HepG2 (cell line): ENCODE data around the gene CPPED1. TPM values are rescaled to one million over a fixed set of nuclear protein-coding genes. Genes with fewer than 3 reads are reported as not detected.

Experiments used
- CCDC6 ChIP-seq: sonication (generic); formaldehyde crosslinking; IDR thresholded peaks from 2 replicates; pipeline ENCODE4 v1.8.1; 2022; ENCODE audit warnings: mild to moderate bottlenecking, missing genetic modification reagents, moderate library complexity
- CEBPB ChIP-seq: IDR thresholded peaks from 2 replicates; pipeline ENCODE4 v1.6.1; 2011; ENCODE audit warnings: low read depth, low read length, improper control_type of control experiment, borderline replicate concordance
- E2F1 ChIP-seq: sonication (generic); formaldehyde crosslinking; IDR thresholded peaks from 2 replicates; pipeline ENCODE4 v1.5.0; 2020; ENCODE audit warnings: missing genetic modification reagents
- HNRNPL ChIP-seq: fragments of 200-400 bp; formaldehyde crosslinking; IDR thresholded peaks from 2 replicates; pipeline ENCODE4 v1.6.1; 2017; ENCODE audit warnings: mild to moderate bottlenecking, low read depth, low read length
- LCORL ChIP-seq, 2 experiments: fragments of 450-650 bp in 1 of 2; sonication (generic) in 1 of 2; formaldehyde crosslinking in 1 of 2; IDR thresholded peaks; 2 replicates each; pipeline versions ENCODE4 v1.5.0 to v1.6.1; 2017 to 2020; ENCODE audit warnings: antibody characterized with exemption in 1 of 2, missing genetic modification reagents in 1 of 2
- MIER3 ChIP-seq: IDR thresholded peaks from 2 replicates; pipeline ENCODE4 v1.6.1; 2016; ENCODE audit warnings: missing compliant biosample characterization, borderline replicate concordance
- NKX3-1 ChIP-seq: sonication (generic); formaldehyde crosslinking; IDR thresholded peaks from 2 replicates; pipeline ENCODE4 v1.5.0; 2020; ENCODE audit warnings: missing genetic modification reagents
- PAX8 ChIP-seq: sonication (generic); formaldehyde crosslinking; IDR thresholded peaks from 2 replicates; pipeline ENCODE4 v1.8.0; 2022; ENCODE audit warnings: mild to moderate bottlenecking, missing genetic modification reagents, borderline replicate concordance
- RBAK ChIP-seq: sonication (generic); formaldehyde crosslinking; IDR thresholded peaks from 2 replicates; pipeline ENCODE4 v1.5.1; 2020; ENCODE audit warnings: mild to moderate bottlenecking, missing genetic modification reagents
- SRSF9 ChIP-seq: fragments of 200-400 bp; formaldehyde crosslinking; IDR thresholded peaks from 2 replicates; pipeline ENCODE4 v1.6.1; 2018; ENCODE audit warnings: borderline replicate concordance, mild to moderate bottlenecking, low read depth, low read length; ENCODE audit not compliant: insufficient read depth, poor library complexity, severe bottlenecking
- TARDBP ChIP-seq: sonication (generic); formaldehyde crosslinking; IDR thresholded peaks from 2 replicates; pipeline ENCODE4 v1.8.0; 2022; ENCODE audit warnings: mild to moderate bottlenecking, missing genetic modification reagents
- TERF1 ChIP-seq: sonication (generic); formaldehyde crosslinking; IDR thresholded peaks from 2 replicates; pipeline ENCODE4 v1.8.0; 2022; ENCODE audit warnings: mild to moderate bottlenecking, missing genetic modification reagents, moderate library complexity
- ZBTB14 ChIP-seq: sonication (generic); formaldehyde crosslinking; IDR thresholded peaks from 2 replicates; pipeline ENCODE4 v1.4.0; 2020; ENCODE audit warnings: missing genetic modification reagents
- ZBTB20 ChIP-seq: sonication (generic); formaldehyde crosslinking; IDR thresholded peaks from 2 replicates; pipeline ENCODE4 v1.8.1; 2023; ENCODE audit warnings: missing genetic modification reagents, low read depth, mild to moderate bottlenecking, borderline replicate concordance
- ZBTB25 ChIP-seq: IDR thresholded peaks from 2 replicates; pipeline ENCODE4 v1.6.1; 2018; ENCODE audit warnings: missing genetic modification reagents
- ZMYM2 ChIP-seq: sonication (generic); formaldehyde crosslinking; IDR thresholded peaks from 2 replicates; pipeline ENCODE4 v1.8.0; 2022; ENCODE audit warnings: mild to moderate bottlenecking, missing genetic modification reagents
- ZNF121 ChIP-seq: sonication (generic); formaldehyde crosslinking; IDR thresholded peaks from 2 replicates; pipeline ENCODE4 v1.5.0; 2020; ENCODE audit warnings: mild to moderate bottlenecking, missing genetic modification reagents
- ZNF224 ChIP-seq: sonication (generic); formaldehyde crosslinking; IDR thresholded peaks from 2 replicates; pipeline ENCODE4 v1.5.0; 2020; ENCODE audit warnings: mild to moderate bottlenecking, missing genetic modification reagents
- ZNF460 ChIP-seq: sonication (generic); formaldehyde crosslinking; IDR thresholded peaks from 2 replicates; pipeline ENCODE4 v1.5.1; 2020; ENCODE audit warnings: missing genetic modification reagents, mild to moderate bottlenecking, borderline replicate concordance
- ZNF556 ChIP-seq: sonication (generic); formaldehyde crosslinking; IDR thresholded peaks from 2 replicates; pipeline ENCODE4 v1.4.0; 2020; ENCODE audit warnings: mild to moderate bottlenecking, missing genetic modification reagents, borderline replicate concordance
- ZNF572 ChIP-seq: sonication (generic); formaldehyde crosslinking; IDR thresholded peaks from 2 replicates; pipeline ENCODE4 v1.5.1; 2020; ENCODE audit warnings: mild to moderate bottlenecking, missing genetic modification reagents
- ZNF770 ChIP-seq: sonication (generic); formaldehyde crosslinking; IDR thresholded peaks from 2 replicates; pipeline ENCODE4 v1.5.0; 2020; ENCODE audit warnings: mild to moderate bottlenecking, missing genetic modification reagents
- polyA plus RNA-seq, 8 experiments: library from polyadenylated mRNA; depleted of rRNA in 3 of 8; stranded (reverse) in 7 of 8; unstranded in 1 of 8; fragments of >200 nt; fragmentation: Illumina TruSeq in 4 of 8; extraction: Trizol in 4 of 8; gene quantifications; 2 replicates each; pipeline versions ENCODE4 v1.2.1 to v1.2.3, GENCODE V29; 2011 to 2016; ENCODE audit warnings: low read depth in 4 of 8, missing spikeins in 1 of 8, mixed read lengths in 1 of 8; ENCODE audit not compliant: insufficient read depth in 1 of 8
- total RNA-seq, 5 experiments: library from RNA; depleted of rRNA; stranded (reverse); fragments of >200 nt; fragmentation: Illumina TruSeq; extraction: Trizol; gene quantifications; 2 replicates each; pipeline ENCODE4 v1.2.3, GENCODE V29; 2016; ENCODE audit warnings: low read depth in 1 of 5

Gene CPPED1
- total and polyA plus RNA-seq, 2 of the 13 experiments (the other 11 are each of a cell fraction or from before 2014, with no cell fraction given): 66.6 to 71.3 TPM

- TF ChIP-seq ZNF460 (CRISPR knock-in tag) (peak; percentile 37; the same call in 1 of the 2 replicates), CCDC6 (CRISPR knock-in tag) (peak; percentile 35; the same call in 1 of the 2 replicates), NKX3-1 (no peak), LCORL (IDR thresholded peaks at IDR 0.05) (no peak), LCORL (CRISPR knock-in tag; IDR thresholded peaks at IDR 0.05) (no peak), TARDBP (0 out of 2 replicates have a peak, but pooled peaks have one; percentile 40), HNRNPL (no peak), MIER3 (CRISPR knock-in tag) (no peak), ZNF572 (CRISPR knock-in tag) (no peak), E2F1 (CRISPR knock-in tag) (no peak), ZNF556 (CRISPR knock-in tag) (no peak; the same call in 1 of the 2 replicates), ZMYM2 (CRISPR knock-in tag) (0 out of 2 replicates have a peak, but pooled peaks have one; percentile 12), CEBPB (peak; percentile 55; the same call in 1 of the 2 replicates), ZBTB14 (CRISPR knock-in tag) (no peak), TERF1 (CRISPR knock-in tag) (no peak), PAX8 (CRISPR knock-in tag) (no peak), SRSF9 (no peak), ZBTB25 (CRISPR knock-in tag) (0 out of 2 replicates have a peak, but pooled peaks have one; percentile 10), ZBTB20 (CRISPR knock-in tag) (no peak), ZNF770 (peak; percentile 99), ZNF224 (CRISPR knock-in tag) (peak; percentile 53; the same call in 1 of the 2 replicates), ZNF121 (CRISPR knock-in tag) (peak; percentile 40; the same call in 1 of the 2 replicates), RBAK (CRISPR knock-in tag) (no peak)
These were observed 48.7 kb downstream of the CPPED1 start (continued) for GRCh38 chr16:12754824-12755543.
